Superior temporal gyrus (tissue), 1 donor: ENCODE measurements around the gene NUDT14.

Experiments
- DNase-seq: peaks from one replicate; pipeline ENCODE4 v3.0.0-alpha.2; 2016; ENCODE audit errors: extremely low spot score

NUDT14 gene

GRCh38 chr14:105180592-105181548 is at the start of gene NUDT14:
NUDT14 (minus strand) TSS chr14:105181312; CDS start chr14:105181209, 103 bp downstream.
- DNase-seq = no peak

GRCh38 chr14:105229099-105229655 is 48.1 kb upstream of the NUDT14 start:
- no peak for DNase-seq

GRCh38 chr14:105228562-105228961 is 47.5 kb upstream of the NUDT14 start:
- no peak for DNase-seq

GRCh38 chr14:105227346-105227745 is 46.2 kb upstream of the NUDT14 start:
- DNase-seq = no peak

- DNase-seq = no peak
These were observed 45.1 kb upstream of the NUDT14 start for GRCh38 chr14:105226198-105226597.

GRCh38 chr14:105224845-105225570 is 43.9 kb upstream of the NUDT14 start:
- DNase-seq = no peak

- DNase-seq = no peak
These were observed 42.8 kb upstream of the NUDT14 start for GRCh38 chr14:105223770-105224544.

GRCh38 chr14:105223260-105223659 is 42.1 kb upstream of the NUDT14 start:
- DNase-seq = no peak

GRCh38 chr14:105221598-105222178 is 40.6 kb upstream of the NUDT14 start:
- no peak for DNase-seq

GRCh38 chr14:105220699-105221597 is 39.8 kb upstream of the NUDT14 start:
- DNase-seq = no peak

GRCh38 chr14:105219753-105220152 is 38.6 kb upstream of the NUDT14 start:
- no peak for DNase-seq

GRCh38 chr14:105219043-105219612 is 38.0 kb upstream of the NUDT14 start:
- DNase-seq = no peak

GRCh38 chr14:105218611-105219010 is 37.5 kb upstream of the NUDT14 start:
- no peak for DNase-seq

- no peak for DNase-seq
These were observed 36.7 kb upstream of the NUDT14 start for GRCh38 chr14:105217774-105218173.

- DNase-seq = no peak
These were observed 35.6 kb upstream of the NUDT14 start for GRCh38 chr14:105216490-105217247.

- DNase-seq = no peak
These were observed 34.5 kb upstream of the NUDT14 start for GRCh38 chr14:105215602-105216001.

GRCh38 chr14:105214324-105214915 is 33.3 kb upstream of the NUDT14 start:
- no peak for DNase-seq

- DNase-seq = no peak
These were observed 32.2 kb upstream of the NUDT14 start for GRCh38 chr14:105213361-105213760.
